HG02571 (cell line): Measurements from ENCODE around the gene CRTC1.
"Not testable (repeated sequence)": the region's sequence is repeated elsewhere in the genome, so short reads cannot be mapped to it uniquely, and the experiment has no call there.

Experiments
- ATAC-seq: cut with Tn5 transposase; IDR thresholded peaks from one replicate; pipeline ENCODE4 v1.9.1; 2021; ENCODE audit warnings: mild to moderate bottlenecking, moderate library complexity; ENCODE audit not compliant: unreplicated experiment

CRTC1 gene

GRCh38 chr19:18668252-18668631 is 15.2 kb upstream of the CRTC1 start:
- ATAC-seq, result no peak

- ATAC-seq, result no peak
Measured at GRCh38 chr19:18668744-18669523, 14.5 kb upstream of the CRTC1 start.

- no peak for ATAC-seq
Measured at GRCh38 chr19:18669524-18669817, 14.0 kb upstream of the CRTC1 start.

GRCh38 chr19:18669883-18670282 is 13.6 kb upstream of the CRTC1 start:
- ATAC-seq, result no peak

GRCh38 chr19:18670312-18670711 is 13.2 kb upstream of the CRTC1 start:
- no peak for ATAC-seq

- ATAC-seq, result no peak
Measured at GRCh38 chr19:18671303-18672043, 12.0 kb upstream of the CRTC1 start.

- no peak for ATAC-seq
Measured at GRCh38 chr19:18672044-18672451, 11.4 kb upstream of the CRTC1 start.

- no peak for ATAC-seq
Measured at GRCh38 chr19:18672606-18673337, 10.7 kb upstream of the CRTC1 start.

- no peak for ATAC-seq
Measured at GRCh38 chr19:18674616-18675015, 8.9 kb upstream of the CRTC1 start.

- ATAC-seq, result no peak
Measured at GRCh38 chr19:18675779-18676178, 7.7 kb upstream of the CRTC1 start.

- ATAC-seq, result no peak
Measured at GRCh38 chr19:18676692-18677091, 6.8 kb upstream of the CRTC1 start.

- ATAC-seq, result no peak
Measured at GRCh38 chr19:18677156-18677555, 6.3 kb upstream of the CRTC1 start.

GRCh38 chr19:18680148-18680547 is 3.3 kb upstream of the CRTC1 start:
- ATAC-seq, result not testable (repeated sequence)

GRCh38 chr19:18682807-18683108 is 722 bp upstream of the CRTC1 start:
- no peak for ATAC-seq

- ATAC-seq, result no peak
Measured at GRCh38 chr19:18683958-18684641, 620 bp downstream of the CRTC1 start.

- no peak for ATAC-seq
Measured at GRCh38 chr19:18684642-18684993, 1.1 kb downstream of the CRTC1 start.

GRCh38 chr19:18685597-18686190 is 2.2 kb downstream of the CRTC1 start:
- no peak for ATAC-seq

GRCh38 chr19:18687740-18688465 is 4.4 kb downstream of the CRTC1 start:
- no peak for ATAC-seq

GRCh38 chr19:18696023-18696422 is 12.5 kb downstream of the CRTC1 start:
- no peak for ATAC-seq

GRCh38 chr19:18697680-18698079 is 14.2 kb downstream of the CRTC1 start:
- no peak for ATAC-seq
